Gastrocnemius medialis (tissue), 4 donors: ENCODE data around the gene MAB21L1. TPM values are rescaled to one million over a fixed set of nuclear protein-coding genes. Genes with fewer than 3 reads are reported as not detected.

Experiments
- ATAC-seq, 2 donors: fragments of 150-250 bp; one replicate each; pipeline ENCODE4 v1.9.1; 2016
- DNase-seq, 2 donors: peaks; one replicate each; pipeline ENCODE4 v3.0.0-alpha.2; 2019
- H3K27ac ChIP-seq, 4 donors: fragments of 200-600 bp; sonication (generic); 1 replicate in 1 of 4; 2 replicates in 3 of 4; pipeline ENCODE4 v1.5.1; 2016 to 2018; ENCODE audit warnings: mild to moderate bottlenecking in 2 of 4, moderate library complexity in 1 of 4
- H3K27me3 ChIP-seq, 3 donors: fragments of 200-600 bp; sonication (generic) in 2 of 3; 1 replicate in 1 of 3; 2 replicates in 2 of 3; pipeline versions ENCODE4 v1.5.1 to v1.6.0; 2016 to 2019; ENCODE audit warnings: mild to moderate bottlenecking in 1 of 3, moderate library complexity in 1 of 3
- H3K36me3 ChIP-seq, 2 donors: fragments of 200-600 bp; sonication (generic) in 1 of 2; one replicate each; pipeline ENCODE4 v1.5.1; 2017 to 2018
- H3K4me1 ChIP-seq, 2 donors: fragments of 200-600 bp; sonication (generic) in 1 of 2; one replicate each; pipeline ENCODE4 v1.5.1; 2016 to 2017; ENCODE audit warnings: mild to moderate bottlenecking in 2 of 2
- H3K4me3 ChIP-seq, 4 donors: fragments of 200-600 bp; sonication (generic) in 3 of 4; 1 replicate in 1 of 4; 2 replicates in 3 of 4; pipeline ENCODE4 v1.5.1; 2016 to 2019; ENCODE audit warnings: mild to moderate bottlenecking in 2 of 4
- H3K9me3 ChIP-seq, 3 donors: fragments of 200-600 bp; sonication (generic) in 2 of 3; 1 replicate in 1 of 3; 2 replicates in 2 of 3; pipeline ENCODE4 v1.5.1; 2016 to 2019
- POLR2A ChIP-seq, 2 donors: fragments of 450-650 bp; IDR thresholded peaks; one replicate each; pipeline ENCODE4 v1.6.1; 2017; ENCODE audit warnings: antibody characterized with exemption in 2 of 2, mild to moderate bottlenecking in 2 of 2, moderate library complexity in 2 of 2
- in situ Hi-C, 4 donors: fragments of 200-750 bp; cut with MboI; loops; one replicate each; pipeline versions ENCODE4 v1.15.0 to v1.8.0; 2017; ENCODE audit warnings: low sequenced_read_pairs in 4 of 4
- intact Hi-C: fragments of 100-400 bp; cut with DNase I; formaldehyde crosslinking; loops from one replicate; pipeline ENCODE4 v1.15.1; 2023; ENCODE audit warnings: low total_unique reads
- total RNA-seq, 4 donors: library from RNA; depleted of rRNA; stranded (reverse); fragments of >200 nt; gene quantifications; one replicate each; pipeline versions ENCODE4 v1.1.0 to v1.2.3, GENCODE V29; 2016
- TF ChIP-seq, protein P1 (sequence below), 5 experiments: fragments of 450-650 bp in 3 of 5; fragments of 200-600 bp in 2 of 5; sonication (generic) in 2 of 5; IDR thresholded peaks in 4 of 5; conservative IDR thresholded peaks in 1 of 5; 1 replicate in 4 of 5; 2 replicates in 1 of 5; pipeline ENCODE4 v1.5.1; 2016 to 2019; ENCODE audit warnings: antibody characterized with exemption in 5 of 5, mild to moderate bottlenecking in 3 of 5, moderate library complexity in 3 of 5

The MAB21L1 gene
- total RNA-seq, 4 donors from 2014 or later, result 3.2 to 4.2 (median 3.5) TPM

DNA sequence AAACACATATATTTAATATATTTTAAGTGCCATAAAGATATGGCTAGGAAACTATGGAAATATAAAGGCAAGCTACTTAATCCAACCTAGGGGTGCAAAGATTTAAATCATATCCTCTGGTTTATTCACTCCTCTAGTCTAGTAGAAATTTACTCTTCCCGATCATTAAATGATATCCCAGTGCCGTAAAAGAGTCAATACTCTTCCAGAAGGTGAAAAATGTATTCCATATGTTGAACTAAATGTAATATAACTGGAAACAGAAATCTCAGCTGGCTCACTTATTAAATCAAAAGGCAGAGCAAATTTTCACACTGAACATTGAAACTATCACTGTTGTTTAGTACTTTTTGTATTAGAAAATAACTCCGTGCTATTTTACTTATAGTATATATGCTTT lies 11.1 kb downstream of the MAB21L1 start:
- intact Hi-C loops, result no loop called here
- no peak for ATAC-seq
- in situ Hi-C loops, result no loop called here

DNA sequence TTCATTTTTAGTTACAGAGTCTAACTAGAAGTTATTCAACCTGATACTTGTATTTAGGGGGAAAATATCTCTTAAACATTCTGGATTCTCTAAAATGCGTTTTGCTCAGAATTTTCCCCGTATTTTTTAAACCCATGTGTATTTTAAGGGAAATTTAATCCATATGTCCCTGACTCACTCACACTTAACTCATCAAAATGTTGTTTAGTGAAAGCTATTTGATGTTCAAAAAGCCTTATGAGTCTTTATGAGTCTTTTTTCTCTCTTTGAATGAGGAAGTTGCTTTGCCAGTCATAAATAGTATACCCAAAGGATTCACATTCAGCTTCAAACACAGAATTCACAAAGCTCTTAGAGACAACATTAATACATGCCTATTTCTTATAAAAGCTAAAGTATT lies 16.4 kb downstream of the MAB21L1 start:
- ATAC-seq (no peak), DNase-seq (no peak)
- TF ChIP-seq POLR2A (IDR thresholded peaks at IDR 0.05), result no peak
- TF ChIP-seq, protein P1, sequence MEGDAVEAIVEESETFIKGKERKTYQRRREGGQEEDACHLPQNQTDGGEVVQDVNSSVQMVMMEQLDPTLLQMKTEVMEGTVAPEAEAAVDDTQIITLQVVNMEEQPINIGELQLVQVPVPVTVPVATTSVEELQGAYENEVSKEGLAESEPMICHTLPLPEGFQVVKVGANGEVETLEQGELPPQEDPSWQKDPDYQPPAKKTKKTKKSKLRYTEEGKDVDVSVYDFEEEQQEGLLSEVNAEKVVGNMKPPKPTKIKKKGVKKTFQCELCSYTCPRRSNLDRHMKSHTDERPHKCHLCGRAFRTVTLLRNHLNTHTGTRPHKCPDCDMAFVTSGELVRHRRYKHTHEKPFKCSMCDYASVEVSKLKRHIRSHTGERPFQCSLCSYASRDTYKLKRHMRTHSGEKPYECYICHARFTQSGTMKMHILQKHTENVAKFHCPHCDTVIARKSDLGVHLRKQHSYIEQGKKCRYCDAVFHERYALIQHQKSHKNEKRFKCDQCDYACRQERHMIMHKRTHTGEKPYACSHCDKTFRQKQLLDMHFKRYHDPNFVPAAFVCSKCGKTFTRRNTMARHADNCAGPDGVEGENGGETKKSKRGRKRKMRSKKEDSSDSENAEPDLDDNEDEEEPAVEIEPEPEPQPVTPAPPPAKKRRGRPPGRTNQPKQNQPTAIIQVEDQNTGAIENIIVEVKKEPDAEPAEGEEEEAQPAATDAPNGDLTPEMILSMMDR (IDR thresholded peaks at IDR 0.05 in 4 of 5, conservative IDR thresholded peaks at IDR 0.05 in 1 of 5), result no peak
- Histone ChIP-seq H3K9me3 (no peaks in the 10 kb centered on the region), H3K4me1 (no peaks in the 10 kb centered on the region), H3K27ac (no peak overlapping the region), H3K27me3 (no peaks in the 10 kb centered on the region), H3K36me3 (no peaks in the 10 kb centered on the region), H3K4me3 (no peak overlapping the region)
- intact Hi-C loops, result no loop called here
- in situ Hi-C loops, result no loop called here

More for the DNA sequence above, 11.1 kb downstream of the MAB21L1 start:
- no peak overlapping the region for H3K4me3 ChIP-seq
- H3K27ac ChIP-seq, result no peak overlapping the region
- H3K36me3 ChIP-seq, result no peaks in the 10 kb centered on the region
- TF ChIP-seq POLR2A (IDR thresholded peaks at IDR 0.05), result no peak
- no peaks in the 10 kb centered on the region for H3K9me3 ChIP-seq
- H3K27me3 ChIP-seq, result no peaks in the 10 kb centered on the region
- DNase-seq, result no peak
- H3K4me1 ChIP-seq, result peaks cover 7 to 12% of the 10 kb centered on the region in 2 donors

DNA sequence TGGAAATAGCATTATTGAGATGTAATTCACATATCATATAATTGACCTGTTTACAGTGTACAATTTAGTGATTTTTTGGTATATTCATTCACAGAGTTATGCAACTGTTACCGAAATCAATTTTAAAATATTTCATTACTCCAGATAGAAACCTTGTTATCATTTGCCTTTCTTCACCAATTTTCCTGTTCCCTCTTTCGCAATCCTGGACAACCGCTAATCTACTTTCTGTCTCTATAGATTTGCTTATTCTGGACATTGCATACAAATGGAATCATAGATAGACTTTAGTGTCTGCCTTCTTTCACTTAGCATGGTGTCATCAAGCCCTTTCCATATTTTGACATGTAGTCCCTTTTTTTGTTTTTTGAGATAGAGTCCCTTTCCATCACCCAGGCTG lies 19.2 kb downstream of the MAB21L1 start:
- H3K9me3 ChIP-seq, result no peaks in the 10 kb centered on the region
- intact Hi-C loops (loop anchor here (10.0 kb wide), 1 partner anchor 48 kb away; no protein-coding TSS in a partner anchor), in situ Hi-C loops (no loop called here)
- no peak overlapping the region for H3K27ac ChIP-seq
- no peak overlapping the region for H3K4me3 ChIP-seq
- no peaks in the 10 kb centered on the region for H3K27me3 ChIP-seq
- H3K4me1 ChIP-seq, result no peaks in the 10 kb centered on the region
- DNase-seq (no peak), ATAC-seq (no peak)
- TF ChIP-seq, protein P1 (IDR thresholded peaks at IDR 0.05 in 4 of 5, conservative IDR thresholded peaks at IDR 0.05 in 1 of 5), result no peak
- no peaks in the 10 kb centered on the region for H3K36me3 ChIP-seq

DNA sequence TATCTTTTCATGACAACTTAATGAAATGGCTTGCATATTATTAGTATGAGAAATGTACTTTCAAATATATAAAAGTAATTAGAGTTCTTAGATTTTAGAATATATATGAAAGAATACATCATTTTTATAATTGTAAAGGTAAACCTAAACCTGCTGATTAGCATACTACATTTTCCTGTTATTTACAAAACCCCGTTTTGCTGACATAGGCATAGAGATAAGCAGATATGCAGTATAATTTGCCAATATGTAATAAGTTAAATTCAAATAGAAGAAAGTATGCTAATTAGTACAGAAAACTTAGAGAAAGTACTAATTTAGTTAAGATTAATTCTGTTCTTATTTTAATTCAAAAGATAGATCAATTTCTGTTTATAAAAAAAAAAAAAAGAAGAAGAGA lies 21.5 kb downstream of the MAB21L1 start:
- no peak for ATAC-seq
- H3K9me3 ChIP-seq, result no peaks in the 10 kb centered on the region
- in situ Hi-C loops, result no loop called here
- no peaks in the 10 kb centered on the region for H3K27me3 ChIP-seq
- H3K4me1 ChIP-seq, result no peaks in the 10 kb centered on the region
- intact Hi-C loops, result loop anchor here (10.0 kb wide), 1 partner anchor 50 kb away; no protein-coding TSS in a partner anchor
- no peak overlapping the region for H3K27ac ChIP-seq
- no peak overlapping the region for H3K4me3 ChIP-seq
- H3K36me3 ChIP-seq, result no peaks in the 10 kb centered on the region
- no peak for DNase-seq
- no peak for TF ChIP-seq POLR2A (IDR thresholded peaks at IDR 0.05)
- TF ChIP-seq, protein P1 (IDR thresholded peaks at IDR 0.05 in 4 of 5, conservative IDR thresholded peaks at IDR 0.05 in 1 of 5), result no peak

DNA sequence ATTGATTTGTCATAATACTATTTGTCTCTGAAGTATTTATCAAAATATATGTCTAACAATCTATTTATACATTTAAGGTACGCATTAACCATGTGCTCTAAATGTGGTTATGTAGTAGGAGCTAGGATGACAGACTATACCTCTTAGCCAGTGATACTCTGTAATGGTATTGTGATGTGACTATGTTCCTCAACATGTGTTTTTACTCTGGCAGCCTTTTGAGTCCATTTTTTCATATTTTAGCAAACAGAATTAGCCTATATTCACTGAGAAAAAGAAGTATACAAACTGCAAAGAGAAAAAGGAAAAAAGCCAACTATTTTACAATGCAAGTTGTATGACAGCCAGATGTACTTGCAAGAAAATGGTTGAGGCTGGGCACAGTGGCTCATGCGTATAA lies 26.7 kb downstream of the MAB21L1 start:
- no peaks in the 10 kb centered on the region for H3K36me3 ChIP-seq
- no peaks in the 10 kb centered on the region for H3K27me3 ChIP-seq
- no peak overlapping the region for H3K4me3 ChIP-seq
- intact Hi-C loops (loop anchor here (10.0 kb wide), 1 partner anchor 55 kb away; no protein-coding TSS in a partner anchor), in situ Hi-C loops (no loop called here)
- TF ChIP-seq POLR2A (IDR thresholded peaks at IDR 0.05), result no peak
- TF ChIP-seq, protein P1 (IDR thresholded peaks at IDR 0.05 in 4 of 5, conservative IDR thresholded peaks at IDR 0.05 in 1 of 5), result no peak
- H3K27ac ChIP-seq, result no peak overlapping the region
- no peaks in the 10 kb centered on the region for H3K9me3 ChIP-seq
- no peak for DNase-seq
- no peak for ATAC-seq
- no peaks in the 10 kb centered on the region for H3K4me1 ChIP-seq
